ENCODE measurements around the gene SH2D4B.

Gene SH2D4B

DNA sequence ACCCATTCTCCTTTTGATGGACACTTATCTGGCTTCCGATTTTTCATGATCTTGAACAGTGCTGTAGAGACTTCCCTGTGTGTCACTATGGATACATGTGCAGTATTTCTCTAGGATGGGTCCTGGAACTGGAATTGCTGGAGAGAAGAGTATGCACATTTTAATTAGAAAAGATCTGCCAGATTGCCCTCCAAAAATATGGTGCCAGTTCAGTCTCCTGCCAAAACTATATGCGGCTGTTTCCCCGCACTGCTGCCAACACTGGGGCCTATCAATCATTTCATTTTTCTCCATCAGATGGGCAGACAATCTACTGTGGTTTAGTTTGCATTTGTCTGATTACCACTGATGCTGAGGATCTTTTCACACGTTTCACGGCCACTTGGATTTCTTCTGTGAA is 105.0 kb downstream of the SH2D4B start:
- no peak for DNase-seq (ENCODE audit: low read depth)

GRCh38 chr10:80646366-80646765 is 108.7 kb downstream of the SH2D4B start:
- no peak for DNase-seq (ENCODE audit: low read depth)

DNA sequence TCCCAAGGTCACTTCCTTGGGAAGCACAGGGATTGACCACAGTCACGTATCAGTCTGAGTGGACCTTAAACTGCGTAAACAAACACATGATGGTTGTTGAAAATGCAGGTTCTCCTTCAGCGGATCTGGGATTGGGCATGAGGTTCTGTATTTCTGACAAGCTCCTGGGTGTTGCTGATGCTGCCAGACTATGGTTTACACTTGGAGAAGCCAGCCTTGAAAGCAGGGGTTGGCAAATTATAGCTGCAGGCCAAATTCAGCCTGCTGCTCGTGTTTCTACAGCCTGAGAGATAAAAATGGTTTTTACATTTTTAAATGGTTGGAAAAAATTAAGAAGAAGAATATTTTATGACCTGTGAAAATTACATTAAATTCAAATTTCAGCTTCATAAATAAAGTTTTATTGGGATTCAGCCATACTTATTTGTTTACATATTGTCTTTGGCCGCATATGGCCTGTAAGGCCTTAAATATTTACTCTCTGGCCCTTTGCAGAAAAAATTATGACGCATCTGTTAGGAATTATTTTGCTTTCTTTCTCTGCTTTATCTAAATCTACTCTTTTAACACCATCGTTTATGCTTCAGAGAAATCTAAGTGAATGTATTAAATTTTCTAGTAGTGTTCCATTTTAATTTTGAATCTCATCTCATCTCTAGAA is 109.6 kb downstream of the SH2D4B start:
- no peak for DNase-seq (ENCODE audit: low read depth)

DNA sequence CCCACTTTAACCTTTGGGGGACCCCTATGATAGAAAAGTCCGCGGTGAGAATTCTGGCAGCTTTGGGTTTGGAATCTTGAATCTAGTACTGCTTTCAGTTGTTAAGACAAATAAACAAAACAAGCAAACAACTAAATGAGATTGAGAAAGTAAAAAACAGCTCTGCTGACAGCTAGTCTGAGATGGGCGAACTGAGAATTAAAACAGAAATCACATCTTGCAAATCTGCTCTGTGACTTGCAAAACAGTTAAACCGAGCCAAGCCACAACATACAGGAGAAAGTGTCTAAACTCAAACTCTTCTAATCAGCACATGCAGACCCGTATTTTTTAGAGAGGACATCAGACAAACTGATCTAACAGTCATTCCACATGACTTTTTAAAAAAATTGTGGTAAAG is 110.4 kb downstream of the SH2D4B start:
- no peak for DNase-seq (ENCODE audit: low read depth)

DNA sequence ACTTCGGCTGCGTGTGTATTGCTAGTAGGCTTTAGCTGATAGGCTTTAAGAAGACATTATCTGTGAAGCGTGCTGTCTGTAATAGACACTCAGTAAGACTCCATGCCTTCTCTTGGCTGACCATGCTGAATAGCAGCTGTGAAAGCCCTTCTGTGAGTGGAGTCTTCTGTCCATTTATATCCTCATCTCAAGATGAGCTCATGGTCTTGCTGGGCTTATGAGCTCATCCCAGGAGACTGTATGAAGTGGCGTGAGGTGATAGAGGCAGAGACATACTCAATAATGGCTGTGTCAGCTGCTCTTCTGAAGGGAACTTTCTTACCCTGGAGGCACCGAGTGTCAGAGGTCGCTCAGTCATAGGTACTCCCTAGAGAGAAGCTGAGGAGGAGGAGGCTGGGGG is 111.5 kb downstream of the SH2D4B start:
- no peak for DNase-seq (ENCODE audit: low read depth)

GRCh38 chr10:80655898-80656297 is 118.2 kb downstream of the SH2D4B start:
- DNase-seq (ENCODE audit: low read depth), result no peak

GRCh38 chr10:80658068-80658467 is 120.4 kb downstream of the SH2D4B start:
- DNase-seq (ENCODE audit: low read depth), result no peak

- DNase-seq (ENCODE audit: low read depth), result no peak
Observed at GRCh38 chr10:80659289-80659688, 121.6 kb downstream of the SH2D4B start.

- no peak for DNase-seq (ENCODE audit: low read depth)
Observed at GRCh38 chr10:80660266-80660665, 122.6 kb downstream of the SH2D4B start.

DNA sequence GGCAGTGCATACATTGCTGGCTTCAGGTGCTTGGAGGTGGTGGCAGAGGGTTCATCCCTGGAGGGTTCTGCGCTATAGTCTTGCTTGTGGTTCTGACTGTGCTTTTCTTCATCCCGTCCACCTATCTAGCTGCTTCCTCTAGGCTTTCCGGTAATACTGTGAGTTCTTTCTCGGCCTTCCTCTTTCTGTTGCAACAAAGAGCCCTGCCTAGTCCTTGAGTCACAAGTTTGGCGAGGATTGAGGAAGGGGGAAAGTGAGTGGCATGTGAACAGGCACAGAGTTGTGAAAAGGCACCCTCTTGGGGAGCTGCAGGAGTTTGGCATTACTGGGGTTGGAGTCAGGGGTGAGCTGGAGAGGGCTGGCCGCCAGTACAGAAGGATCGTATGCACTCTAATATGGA is 123.0 kb downstream of the SH2D4B start:
- no peak for DNase-seq (ENCODE audit: low read depth)

GRCh38 chr10:80661526-80661925 is 123.8 kb downstream of the SH2D4B start:
- DNase-seq (ENCODE audit: low read depth), result no peak

DNA sequence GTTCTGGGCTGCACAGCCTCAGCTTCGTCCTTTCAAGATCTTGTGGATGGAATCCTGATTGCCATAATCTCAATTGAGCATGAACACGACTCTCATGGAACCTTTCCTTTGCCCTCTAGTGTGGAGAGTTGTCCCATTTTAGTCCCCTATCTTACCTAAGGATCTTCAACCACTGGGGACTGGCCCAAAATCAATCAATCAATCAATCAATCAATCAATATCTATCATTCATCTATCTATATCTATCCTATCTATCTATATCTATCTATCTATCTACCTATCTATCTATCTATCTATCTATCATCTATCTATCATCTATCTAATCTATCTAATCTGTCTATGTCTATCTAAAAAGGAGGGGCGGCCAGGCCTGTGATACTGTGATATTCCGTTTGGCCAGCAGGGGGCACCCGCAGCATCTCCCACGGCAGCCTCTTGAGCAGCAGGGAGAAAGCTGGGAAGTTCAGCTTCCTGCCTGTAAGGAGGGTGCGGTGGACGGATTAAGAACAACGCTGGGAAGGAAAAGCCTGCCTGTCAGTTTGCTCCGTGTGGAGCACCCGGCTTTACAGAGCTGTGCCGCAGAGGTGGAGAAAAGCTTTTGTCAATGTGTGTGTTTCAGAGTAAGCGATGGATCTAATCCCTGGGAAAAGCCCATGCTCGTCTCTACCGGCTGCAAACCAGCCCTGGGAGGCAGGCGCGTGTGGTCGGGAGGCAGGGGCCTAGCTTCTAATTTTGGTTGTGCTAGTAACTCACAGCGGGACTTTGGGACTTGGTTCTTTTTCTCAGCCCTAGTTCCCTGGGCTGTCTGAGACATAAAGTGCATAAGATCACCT is 124.9 kb downstream of the SH2D4B start:
- DNase-seq (ENCODE audit: low read depth), result peak; percentile 75

DNA sequence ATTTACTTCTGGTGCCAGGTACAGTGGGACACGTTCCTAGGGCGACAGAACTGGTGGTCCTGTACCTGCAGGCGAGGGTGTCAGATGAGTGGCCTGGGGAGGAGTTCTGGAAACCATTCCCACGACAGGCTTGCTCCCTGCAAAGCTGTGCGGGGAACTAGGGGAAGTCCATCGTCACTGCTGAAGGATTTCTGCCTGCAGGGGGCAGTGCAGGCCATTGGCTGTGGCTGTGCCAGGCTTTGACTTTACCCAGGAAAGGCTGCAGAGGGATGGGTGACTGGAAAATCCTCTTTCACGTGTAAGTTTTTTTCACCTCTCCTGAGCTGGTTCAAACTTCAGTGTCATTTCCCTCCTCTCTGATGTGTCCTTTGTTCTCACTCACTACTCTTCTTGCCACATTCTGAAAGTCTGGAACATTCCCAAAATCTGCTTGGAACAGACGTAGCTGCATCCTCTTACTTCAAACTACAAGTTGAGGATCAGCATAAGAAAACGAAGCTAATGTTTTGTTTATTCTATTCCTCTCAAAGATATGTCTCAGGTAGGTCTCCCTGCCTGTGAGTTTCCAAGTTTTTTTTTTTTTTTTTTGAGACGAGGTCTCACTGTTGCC is 126.5 kb downstream of the SH2D4B start:
- peak; percentile 21 for DNase-seq (ENCODE audit: low read depth)

DNA sequence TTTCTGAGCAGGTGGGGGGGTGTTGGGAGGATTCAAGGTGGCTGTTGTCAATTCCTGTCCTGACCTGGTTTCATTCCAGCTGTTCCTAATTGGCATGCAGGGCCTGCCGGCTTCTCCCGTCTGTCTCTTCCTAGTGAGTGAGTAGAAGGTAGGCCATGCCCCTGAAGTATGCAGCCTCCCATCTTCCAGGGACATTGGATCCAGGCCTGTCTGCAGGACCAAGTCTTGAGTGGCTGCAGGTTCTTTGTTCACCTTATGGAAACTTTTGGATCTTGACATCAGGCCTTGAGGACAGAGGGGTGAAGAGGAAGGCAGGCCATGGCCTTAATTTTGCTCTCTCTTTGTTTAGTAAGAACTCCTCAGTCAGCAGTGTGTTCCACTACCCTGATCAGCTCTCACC is 131.8 kb downstream of the SH2D4B start:
- no peak for DNase-seq (ENCODE audit: low read depth)

GRCh38 chr10:80670774-80671173 is 133.1 kb downstream of the SH2D4B start:
- no peak for DNase-seq (ENCODE audit: low read depth)

- no peak for DNase-seq (ENCODE audit: low read depth)
Observed at GRCh38 chr10:80671847-80672246, 134.1 kb downstream of the SH2D4B start.

DNA sequence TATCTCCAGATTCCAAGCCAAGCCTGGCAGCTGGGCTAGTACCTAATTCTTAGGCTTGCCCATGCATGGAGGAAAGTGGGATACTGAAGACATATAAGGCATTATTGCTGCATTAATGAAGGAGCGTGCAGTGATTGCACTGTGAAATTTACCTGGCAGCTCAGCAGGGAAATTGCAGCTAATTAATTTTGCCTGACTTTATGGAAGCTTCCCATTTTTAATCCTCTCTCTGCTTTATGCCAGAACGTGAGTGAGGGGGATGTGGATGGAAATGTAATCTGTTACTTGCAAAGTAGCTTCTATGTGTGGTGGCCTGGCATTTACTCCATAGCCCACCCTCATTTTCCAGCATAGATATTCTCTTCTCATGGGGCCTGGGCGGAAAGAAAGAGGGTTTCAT is 134.9 kb downstream of the SH2D4B start:
- no peak for DNase-seq (ENCODE audit: low read depth)

DNA sequence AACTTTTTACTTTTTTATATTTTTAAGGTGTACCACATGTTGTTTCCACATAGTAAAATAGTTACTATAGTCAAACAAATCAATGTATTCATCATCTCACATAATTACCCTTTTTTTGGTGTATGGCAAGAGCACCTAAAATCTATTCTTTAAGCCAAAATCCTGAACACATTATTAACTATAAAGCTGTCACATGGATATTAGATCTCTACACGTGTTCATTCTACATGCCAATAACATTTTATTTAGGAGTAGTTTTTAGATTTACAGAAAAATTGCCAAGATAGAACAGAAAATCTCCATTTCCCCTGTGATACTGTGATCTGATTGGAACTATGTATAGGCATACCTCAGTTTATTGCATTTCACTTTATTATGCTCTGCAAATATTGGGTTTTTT is 137.1 kb downstream of the SH2D4B start:
- no peak for DNase-seq (ENCODE audit: low read depth)

- no peak for DNase-seq (ENCODE audit: low read depth)
Observed at GRCh38 chr10:80681142-80681541, 143.4 kb downstream of the SH2D4B start.

GRCh38 chr10:80684259-80684658 is 146.6 kb downstream of the SH2D4B start:
- no peak for DNase-seq (ENCODE audit: low read depth)

GRCh38 chr10:80685355-80685754 is 147.7 kb downstream of the SH2D4B start:
- no peak for DNase-seq (ENCODE audit: low read depth)

GRCh38 chr10:80686734-80687475 is 149.2 kb downstream of the SH2D4B start:
- no peak for DNase-seq (ENCODE audit: low read depth)

DNA sequence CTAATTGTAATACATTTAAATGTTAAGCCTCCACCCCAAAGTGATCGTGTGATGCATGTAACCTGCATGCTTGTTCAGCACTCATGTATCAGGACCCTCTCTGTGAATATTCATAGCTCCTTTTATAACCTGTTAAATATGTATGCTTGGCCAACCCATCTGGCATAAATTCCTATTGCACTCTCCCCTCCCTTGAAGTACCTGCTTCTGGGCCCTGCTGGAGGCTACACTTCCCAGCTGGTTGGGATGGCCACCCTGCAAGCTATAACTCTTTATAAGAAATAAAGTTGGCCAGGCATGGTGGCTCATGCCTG is 149.7 kb downstream of the SH2D4B start:
- no peak for DNase-seq (ENCODE audit: low read depth)
